K562 (cell line): ENCODE data around the gene LRCH1. TPM values are rescaled to one million over a fixed set of nuclear protein-coding genes. Genes with fewer than 3 reads are reported as not detected.

Experiments
- BCL6 ChIP-seq: fragments of 250-450 bp; sonication (Bioruptor Pico); IDR thresholded peaks from 2 replicates; pipeline ENCODE4 v1.4.0; 2020
- CHD2 ChIP-seq: IDR thresholded peaks from 2 replicates; pipeline ENCODE4 v1.6.1; 2011; ENCODE audit warnings: low read depth, low read length
- ELF2 ChIP-seq: fragments of 250-450 bp; sonication (Bioruptor Pico); IDR thresholded peaks from 2 replicates; pipeline ENCODE4 v1.5.0; 2021; ENCODE audit warnings: mild to moderate bottlenecking
- ETV6 ChIP-seq, 3 experiments: fragments of 150-350 bp in 1 of 3; sonication (generic) in 1 of 3; formaldehyde crosslinking in 1 of 3; IDR thresholded peaks; 2 replicates each; pipeline versions ENCODE4 v1.6.1 to v1.8.0; 2014 to 2022; ENCODE audit warnings: borderline replicate concordance in 2 of 3, low read depth in 2 of 3, antibody characterized with exemption in 1 of 3, low read length in 1 of 3, mild to moderate bottlenecking in 1 of 3, missing genetic modification reagents in 1 of 3
- GABPB1 ChIP-seq: sonication (generic); formaldehyde crosslinking; IDR thresholded peaks from 2 replicates; pipeline ENCODE4 v1.8.0; 2022; ENCODE audit warnings: mild to moderate bottlenecking, missing genetic modification reagents
- GATAD2A ChIP-seq: fragments of 450-650 bp; IDR thresholded peaks from 2 replicates; pipeline ENCODE4 v1.6.1; 2017
- GATAD2B ChIP-seq: fragments of 450-650 bp; IDR thresholded peaks from 2 replicates; pipeline ENCODE4 v1.6.1; 2017; ENCODE audit warnings: mild to moderate bottlenecking, borderline replicate concordance
- HDAC2 ChIP-seq: fragments of 450-650 bp; IDR thresholded peaks from 2 replicates; pipeline ENCODE4 v1.6.1; 2016; ENCODE audit warnings: mild to moderate bottlenecking
- HDAC3 ChIP-seq: fragments of 450-650 bp; IDR thresholded peaks from 2 replicates; pipeline ENCODE4 v1.6.1; 2018; ENCODE audit warnings: borderline replicate concordance, mild to moderate bottlenecking, moderate library complexity; ENCODE audit not compliant: partially characterized antibody
- HES1 ChIP-seq: fragments of 450-650 bp; IDR thresholded peaks from 2 replicates; pipeline ENCODE4 v1.6.1; 2016; ENCODE audit warnings: low read depth, mild to moderate bottlenecking, moderate library complexity
- KLF16 ChIP-seq: IDR thresholded peaks from 2 replicates; pipeline ENCODE4 v1.6.1; 2016; ENCODE audit warnings: antibody characterized with exemption
- NR0B1 ChIP-seq: fragments of 450-650 bp; IDR thresholded peaks from one replicate; pipeline ENCODE4 v1.6.1; 2018; ENCODE audit warnings: mild to moderate bottlenecking, moderate library complexity; ENCODE audit not compliant: partially characterized antibody
- NR3C1 ChIP-seq: sonication (generic); formaldehyde crosslinking; IDR thresholded peaks from 2 replicates; pipeline ENCODE4 v1.8.1; 2022; ENCODE audit warnings: missing genetic modification reagents
- PHF21A ChIP-seq: fragments of 450-650 bp; IDR thresholded peaks from 2 replicates; pipeline ENCODE4 v1.6.1; 2017; ENCODE audit warnings: low read depth, borderline replicate concordance
- PTRF ChIP-seq: fragments of 450-650 bp; IDR thresholded peaks from 2 replicates; pipeline ENCODE4 v1.6.1; 2016; ENCODE audit warnings: mild to moderate bottlenecking, missing genetic modification characterization, missing compliant biosample characterization
- RBM34 ChIP-seq: fragments of 200-400 bp; formaldehyde crosslinking; IDR thresholded peaks from 2 replicates; pipeline ENCODE4 v1.6.1; 2018; ENCODE audit warnings: low read length, borderline replicate concordance; ENCODE audit not compliant: insufficient read depth
- SOX6 ChIP-seq: fragments of 450-650 bp; IDR thresholded peaks from 2 replicates; pipeline ENCODE4 v1.6.1; 2014; ENCODE audit warnings: mild to moderate bottlenecking
- USF1 ChIP-seq: sonication (generic); formaldehyde crosslinking; IDR thresholded peaks from 2 replicates; pipeline ENCODE4 v1.9.0; 2022; ENCODE audit warnings: mild to moderate bottlenecking, missing genetic modification reagents
- ZNF280B ChIP-seq: fragments of 250-450 bp; sonication (Bioruptor Pico); IDR thresholded peaks from 2 replicates; pipeline ENCODE4 v1.5.1; 2021; ENCODE audit warnings: mild to moderate bottlenecking
- ZNF395 ChIP-seq: fragments of 200-800 bp; sonication (Bioruptor generic); IDR thresholded peaks from 2 replicates; pipeline ENCODE4 v1.6.1; 2017; ENCODE audit warnings: missing genetic modification characterization, missing compliant biosample characterization
- ZNF583 ChIP-seq: fragments of 250-450 bp; sonication (Bioruptor Pico); IDR thresholded peaks from 2 replicates; pipeline ENCODE4 v1.4.0; 2020
- ZNF766 ChIP-seq: fragments of 200-800 bp; sonication (Bioruptor generic); conservative IDR thresholded peaks from 2 replicates; pipeline ENCODE4 v1.6.1; 2016; ENCODE audit warnings: missing genetic modification characterization, missing compliant biosample characterization
- polyA plus RNA-seq, 8 experiments: library from polyadenylated mRNA; depleted of rRNA in 4 of 8; stranded (reverse) in 5 of 8; unstranded in 3 of 8; fragments of >200 nt; fragmentation: Nextera tagmentation in 2 of 8; fragmentation: Illumina TruSeq in 1 of 8; extraction: Ambion mirVana in 2 of 8; extraction: Trizol in 1 of 8; gene quantifications; 2 replicates each; pipeline versions ENCODE4 v1.2.1 to v1.2.3, GENCODE V29; 2011 to 2014; ENCODE audit warnings: inconsistent platforms in 1 of 8, missing spikeins in 1 of 8
- total RNA-seq, 7 experiments: library from RNA; depleted of rRNA in 6 of 7; stranded (reverse); fragments of >200 nt in 6 of 7; fragmentation: Illumina TruSeq in 2 of 7; extraction: Trizol in 2 of 7; gene quantifications; 2 replicates each; pipeline versions ENCODE4 v1.2.1 to v1.2.3, GENCODE V29; 2011 to 2021; ENCODE audit warnings: low replicate concordance in 1 of 7

The LRCH1 gene
- total and polyA plus RNA-seq, 9 of the 15 experiments (the other 6 are each of a cell fraction or from before 2014, with no cell fraction given), result 1.1 to 6.8 (median 3.7) TPM

- TF ChIP-seq ZNF280B (CRISPR knock-in tag) (no peak), GATAD2B (no peak), HDAC2 (no peak), RBM34 (no peak), BCL6 (no peak), SOX6 (no peak), PTRF (tag) (no peak), PHF21A (no peak), ELF2 (no peak), NR0B1 (no peak), HDAC3 (no peak), KLF16 (no peak), ETV6 (IDR thresholded peaks at IDR 0.05; ENCODE audit: borderline replicate concordance in 1 of 2, low read depth in 2 of 2, low read length in 1 of 2) (no peak), ETV6 (CRISPR knock-in tag; IDR thresholded peaks at IDR 0.05; ENCODE audit: borderline replicate concordance) (no peak), CHD2 (no peak), USF1 (CRISPR knock-in tag) (no peak), GATAD2A (no peak), HES1 (no peak), GABPB1 (CRISPR knock-in tag) (0 out of 2 replicates have a peak, but pooled peaks have one; percentile 8), NR3C1 (CRISPR knock-in tag) (no peak), ZNF766 (no peak), ZNF395 (CRISPR knock-in tag) (no peak), ZNF583 (no peak)
These were observed 1.2 kb downstream of the LRCH1 start (continued) for GRCh38 chr13:46553886-46554858.
